ENCODE measurements around the gene PIN1.

DNA sequence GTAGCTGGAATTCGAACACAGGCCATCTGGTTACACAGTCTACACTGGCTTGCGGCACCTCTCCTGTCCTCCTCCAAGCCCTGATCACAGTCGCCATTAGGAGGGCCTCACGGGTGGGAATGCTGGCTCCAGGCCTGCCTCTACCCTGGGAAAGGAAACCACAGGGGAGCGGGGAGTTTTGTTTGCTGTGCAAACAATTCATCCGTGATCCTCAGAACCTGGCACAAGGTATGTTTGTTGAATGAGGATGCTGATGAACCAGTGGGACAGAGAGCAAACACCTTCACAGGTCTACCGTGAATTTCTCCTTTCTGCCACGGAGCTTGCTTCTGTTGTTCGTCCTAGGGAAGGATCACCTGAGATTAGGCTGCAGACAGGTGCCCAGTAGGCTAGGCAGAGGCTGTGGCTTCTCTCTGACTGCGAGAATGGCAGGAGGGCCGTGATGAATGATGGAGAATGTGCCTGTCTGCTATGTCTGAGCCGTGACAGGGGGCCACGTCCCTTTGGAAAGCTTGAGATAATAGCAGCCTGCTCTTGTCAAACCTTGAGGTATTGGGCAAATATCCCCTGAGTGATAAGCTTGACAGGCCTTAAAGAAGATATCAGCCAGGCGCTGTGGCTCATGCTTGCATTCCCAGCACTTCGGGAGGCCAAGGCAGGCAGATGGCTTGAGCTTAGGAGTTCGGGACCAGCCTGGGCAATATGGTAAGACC lies 36.7 kb downstream of the PIN1 start:
- TF ChIP-seq CTCF (IDR thresholded peaks at IDR 0.05; ENCODE audit: low read length): no peak
- TF ChIP-seq EZH2 (IDR thresholded peaks at IDR 0.05; ENCODE audit: borderline replicate concordance, low read length): no peak
